ENCODE data around the gene SMG6. TPM values are rescaled to one million over a fixed set of nuclear protein-coding genes. Genes with fewer than 3 reads are reported as not detected.

Gene SMG6
- total RNA-seq, 2 donors from 2014 or later = 39.0 to 52.8 TPM

DNA sequence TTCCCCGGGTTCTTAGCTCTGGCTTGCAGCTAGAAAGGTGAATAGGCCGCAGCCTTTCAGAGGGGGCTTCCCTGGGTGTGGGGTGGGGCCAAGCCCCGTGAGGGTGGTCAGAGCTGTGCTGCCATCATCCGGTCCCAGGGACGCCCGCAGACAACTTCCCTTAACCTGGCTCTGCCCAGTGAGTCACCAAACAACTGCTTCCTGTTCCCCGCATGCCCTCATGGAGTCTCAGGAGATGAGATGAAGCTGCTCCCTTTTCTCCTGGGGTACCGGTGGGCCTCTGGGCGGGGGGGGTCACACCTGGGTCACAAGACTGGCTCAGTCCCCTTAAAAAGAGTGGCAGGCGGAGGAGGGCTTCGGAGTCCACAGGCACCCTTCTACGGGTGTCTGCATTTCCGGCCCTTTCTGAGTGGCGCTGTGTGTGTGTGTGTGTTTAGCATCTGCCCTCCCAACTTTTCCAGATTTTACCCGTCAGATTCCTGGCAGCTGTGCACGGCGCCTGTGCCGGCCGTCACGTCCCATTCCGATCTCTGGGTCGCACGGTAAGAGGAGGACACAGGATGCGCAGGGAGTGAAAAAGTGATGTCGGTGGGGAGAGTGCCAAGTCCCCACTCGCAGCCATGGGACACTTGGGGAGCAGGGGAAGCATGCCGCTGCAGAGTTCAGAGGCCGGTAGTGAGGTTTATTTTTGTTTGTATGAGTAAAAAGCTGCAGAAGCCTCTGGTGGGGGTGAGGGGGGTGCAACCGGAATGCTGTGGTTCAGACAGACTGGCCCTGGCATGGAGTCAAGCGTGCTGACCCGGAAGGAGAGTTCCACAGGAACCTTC, 231.9 kb downstream of the SMG6 start:
- Mint-ChIP-seq H3K4me3 (peak overlapping the region; percentile 79), H3K27me3 (no peaks in the 10 kb centered on the region), H3K36me3 (ENCODE audit: low read depth) (peaks cover 81% of the 10 kb centered on the region), H3K9me3 (no peaks in the 10 kb centered on the region), H3K27ac (peak overlapping the region; percentile 92), H3K4me1 (peaks cover 25% of the 10 kb centered on the region)
- no peak for ATAC-seq (replicated peaks)

DNA sequence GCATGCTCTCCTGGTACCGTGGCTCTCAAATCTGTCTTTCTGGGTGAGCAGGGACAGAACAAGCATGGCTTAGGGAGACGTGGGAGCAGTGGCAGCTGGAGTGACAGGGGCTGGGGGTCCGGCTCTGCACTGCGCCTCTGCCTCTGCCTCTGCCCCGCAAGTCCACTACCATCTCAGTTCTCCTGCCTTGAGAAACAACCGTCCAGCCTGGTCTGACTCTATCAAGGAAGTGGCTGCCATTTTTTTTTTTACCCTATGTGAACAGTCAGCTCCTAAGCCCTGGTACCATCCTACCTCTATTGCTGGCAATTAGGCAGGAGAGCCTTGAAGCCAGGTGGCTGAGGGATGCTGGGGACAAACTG, 232.6 kb downstream of the SMG6 start:
- Mint-ChIP-seq H3K36me3 (ENCODE audit: low read depth) (peaks cover 81% of the 10 kb centered on the region), H3K27me3 (no peaks in the 10 kb centered on the region), H3K4me1 (peaks cover 28% of the 10 kb centered on the region), H3K27ac (peak overlapping the region; percentile 92), H3K4me3 (peak overlapping the region; percentile 79), H3K9me3 (no peaks in the 10 kb centered on the region)
- no peak for ATAC-seq (replicated peaks)

DNA sequence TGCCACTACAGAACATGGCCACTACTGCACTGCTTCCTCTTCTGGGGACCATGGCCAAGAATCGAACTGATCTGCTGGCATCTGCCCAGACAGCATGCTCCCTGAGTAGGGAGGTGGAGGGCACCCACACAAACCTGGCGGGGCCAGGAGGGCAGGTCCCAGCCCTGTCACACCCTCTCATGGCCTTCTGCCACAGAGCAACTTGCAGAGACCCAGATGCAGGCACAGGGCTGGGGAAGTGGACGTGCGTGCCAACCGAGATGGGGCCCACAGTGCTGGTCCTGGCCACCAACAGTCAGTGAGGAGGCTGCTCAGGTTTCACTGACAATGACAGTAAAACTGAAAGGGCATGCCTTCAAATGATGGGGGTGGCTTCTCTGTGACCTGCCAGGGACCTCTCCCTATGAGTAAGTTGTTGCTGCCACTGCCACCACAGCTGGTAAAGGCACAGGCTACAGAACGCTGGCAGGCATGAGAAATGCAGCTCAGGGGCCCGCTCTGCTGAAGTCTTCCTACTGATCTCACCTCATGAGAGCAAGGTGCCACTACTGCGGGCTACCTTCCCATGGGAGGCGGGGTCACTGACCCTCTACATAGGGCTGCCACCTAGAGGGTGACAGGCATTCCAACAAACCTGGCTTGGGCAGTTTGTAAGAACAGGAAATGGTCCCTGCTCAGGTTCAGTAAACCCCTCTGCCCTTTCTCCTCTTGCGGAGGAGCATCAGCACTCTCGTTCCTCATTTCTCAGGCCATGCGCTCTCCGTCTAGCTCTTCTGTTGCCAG, 233.2 kb downstream of the SMG6 start:
- peak; percentile 92 for ATAC-seq (replicated peaks)
- Mint-ChIP-seq H3K9me3 (no peaks in the 10 kb centered on the region), H3K27me3 (no peaks in the 10 kb centered on the region), H3K36me3 (ENCODE audit: low read depth) (peaks cover 85% of the 10 kb centered on the region), H3K27ac (peak overlapping the region; percentile 92), H3K4me3 (peak overlapping the region; percentile 79), H3K4me1 (peaks cover 28% of the 10 kb centered on the region)

DNA sequence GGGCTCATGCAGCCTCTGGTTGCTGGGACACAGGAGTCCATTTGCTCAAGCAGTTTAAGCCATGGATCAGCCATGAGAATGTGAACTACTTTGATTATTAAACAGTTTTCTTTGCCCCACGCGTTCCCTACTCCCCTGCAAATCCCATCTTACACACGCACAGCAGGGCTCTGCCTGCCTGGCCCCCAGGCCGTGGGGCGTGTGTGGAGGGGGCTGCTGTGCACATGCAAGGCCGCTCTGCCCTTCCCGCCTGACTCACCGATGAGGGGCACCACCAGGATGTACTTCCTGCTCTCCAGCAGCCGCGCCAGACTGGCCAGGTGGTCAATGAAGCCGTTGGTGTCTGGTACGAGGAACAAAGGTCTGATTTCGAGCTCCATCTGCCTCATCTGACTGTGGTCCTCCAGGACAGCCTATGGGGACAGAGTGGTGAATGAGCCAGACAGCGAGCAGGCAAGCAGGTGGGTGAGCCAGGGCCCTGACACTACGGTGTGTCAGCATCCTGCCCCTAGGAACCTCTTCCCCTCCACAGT, 235.0 kb downstream of the SMG6 start:
- H3K27ac Mint-ChIP-seq = peak overlapping the region; percentile 92
- no peaks in the 10 kb centered on the region for H3K9me3 Mint-ChIP-seq
- ATAC-seq (replicated peaks) = peak; percentile 26
- H3K4me3 Mint-ChIP-seq = peak overlapping the region; percentile 79
- H3K4me1 Mint-ChIP-seq = peaks cover 39% of the 10 kb centered on the region
- no peaks in the 10 kb centered on the region for H3K27me3 Mint-ChIP-seq
- H3K36me3 Mint-ChIP-seq (ENCODE audit: low read depth) = peaks cover 93% of the 10 kb centered on the region

DNA sequence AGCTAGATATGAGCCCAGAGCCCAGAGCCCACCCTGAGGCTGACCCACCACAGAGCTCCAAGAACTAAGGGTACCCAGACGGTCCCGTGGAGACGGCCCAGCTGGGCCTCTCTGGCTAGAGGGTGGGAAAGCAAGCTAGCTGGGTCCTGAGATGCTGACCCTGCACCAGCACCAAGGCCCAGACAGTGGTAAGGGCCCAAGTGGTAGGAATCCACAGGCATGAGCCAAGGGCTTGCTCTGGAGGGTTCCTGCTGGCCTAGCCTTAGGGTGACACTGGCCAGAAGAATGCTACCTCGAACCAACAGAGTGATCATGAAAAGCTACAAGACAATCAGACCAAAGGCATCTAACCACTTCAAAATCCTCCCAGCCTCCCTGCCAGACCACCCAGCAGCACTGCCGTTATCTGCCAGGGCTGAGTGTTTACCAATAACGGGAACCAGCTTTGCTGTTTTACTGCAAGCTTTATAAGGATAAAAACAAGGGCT, 235.5 kb downstream of the SMG6 start:
- no peak for ATAC-seq (replicated peaks)
- H3K27ac Mint-ChIP-seq = no peak overlapping the region
- H3K36me3 Mint-ChIP-seq (ENCODE audit: low read depth) = peaks cover 97% of the 10 kb centered on the region
- H3K4me1 Mint-ChIP-seq = peaks cover 39% of the 10 kb centered on the region
- no peaks in the 10 kb centered on the region for H3K9me3 Mint-ChIP-seq
- H3K27me3 Mint-ChIP-seq = no peaks in the 10 kb centered on the region
- H3K4me3 Mint-ChIP-seq = peak overlapping the region; percentile 79

DNA sequence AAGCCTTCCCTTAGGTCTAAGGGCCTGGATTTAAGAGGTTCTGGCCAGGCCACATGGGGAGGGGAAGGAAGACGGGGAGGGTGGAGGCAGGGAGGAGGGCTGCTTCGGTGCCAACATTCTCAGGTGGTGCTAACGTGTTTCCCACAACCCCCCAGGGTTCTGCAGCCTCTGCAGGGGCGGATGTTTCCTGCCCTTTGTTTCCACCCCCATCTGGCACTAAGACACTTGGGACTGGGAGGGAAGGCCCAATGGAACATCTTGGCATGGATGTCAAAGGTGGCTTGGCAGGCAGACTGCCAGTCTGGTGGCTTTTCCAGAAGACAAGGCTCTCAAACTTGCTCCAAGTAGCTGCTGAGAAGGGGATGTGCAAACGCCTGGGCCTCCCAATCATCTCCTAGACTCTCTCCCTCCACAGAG, 236.0 kb downstream of the SMG6 start:
- H3K27ac Mint-ChIP-seq = no peak overlapping the region
- H3K9me3 Mint-ChIP-seq = no peaks in the 10 kb centered on the region
- no peaks in the 10 kb centered on the region for H3K27me3 Mint-ChIP-seq
- peaks cover 97% of the 10 kb centered on the region for H3K36me3 Mint-ChIP-seq (ENCODE audit: low read depth)
- ATAC-seq (replicated peaks) = no peak
- peaks cover 39% of the 10 kb centered on the region for H3K4me1 Mint-ChIP-seq
- H3K4me3 Mint-ChIP-seq = peak overlapping the region; percentile 79

DNA sequence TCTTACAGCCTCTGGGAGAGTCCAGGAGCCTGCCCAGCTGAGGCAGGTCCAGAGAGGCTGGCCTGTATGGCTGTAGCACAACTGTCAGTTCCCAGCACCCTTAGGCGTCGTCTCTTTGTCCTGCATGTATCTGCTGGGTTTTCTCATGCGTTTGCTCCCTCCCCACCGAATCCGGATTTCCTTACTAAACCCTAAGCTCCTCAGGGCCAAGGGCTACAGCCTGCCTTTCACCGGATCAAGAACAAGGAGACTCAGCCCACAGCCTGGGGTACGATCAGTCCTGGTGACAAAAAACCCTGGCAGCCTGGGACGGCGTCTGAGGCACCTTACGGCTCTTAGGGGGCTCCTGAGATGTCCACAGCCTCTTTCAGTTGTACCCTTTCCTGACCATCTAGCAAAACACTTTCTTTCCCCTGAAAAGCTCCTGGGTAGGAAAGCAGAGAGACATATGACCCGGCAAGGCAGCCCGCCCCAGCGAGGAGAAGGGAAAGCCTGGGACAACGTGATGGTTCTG, 236.5 kb downstream of the SMG6 start:
- Mint-ChIP-seq H3K27me3 (no peaks in the 10 kb centered on the region), H3K27ac (no peak overlapping the region), H3K36me3 (ENCODE audit: low read depth) (peaks cover 97% of the 10 kb centered on the region), H3K9me3 (no peaks in the 10 kb centered on the region), H3K4me1 (peaks cover 39% of the 10 kb centered on the region), H3K4me3 (no peak overlapping the region)
- ATAC-seq (replicated peaks) = no peak

DNA sequence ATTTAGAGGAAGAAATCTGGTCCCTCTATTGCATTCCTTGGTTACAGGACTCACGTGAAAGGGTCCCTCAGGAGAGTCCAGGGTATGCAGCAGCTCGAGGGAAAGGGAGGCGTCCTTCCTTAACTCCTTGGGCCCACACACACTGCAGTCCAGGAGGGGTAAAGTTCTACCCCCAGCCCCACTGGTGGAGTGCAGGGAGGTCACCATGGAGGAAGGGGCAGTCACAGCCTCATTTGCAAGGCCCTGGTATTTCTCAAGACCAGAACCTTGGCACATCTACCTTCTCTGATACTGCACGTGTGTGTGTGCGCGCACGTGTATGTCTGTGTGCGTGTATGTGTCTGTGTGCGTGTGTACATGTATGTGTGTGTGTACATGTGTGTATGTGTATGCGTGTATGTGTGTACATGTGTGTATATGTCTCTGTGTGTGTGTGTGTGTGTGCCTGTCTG, 237.6 kb downstream of the SMG6 start:
- Mint-ChIP-seq H3K27me3 (no peaks in the 10 kb centered on the region), H3K27ac (no peak overlapping the region), H3K4me1 (peaks cover 35% of the 10 kb centered on the region), H3K9me3 (no peaks in the 10 kb centered on the region), H3K36me3 (ENCODE audit: low read depth) (peaks cover 97% of the 10 kb centered on the region), H3K4me3 (no peak overlapping the region)
- no peak for ATAC-seq (replicated peaks)

DNA sequence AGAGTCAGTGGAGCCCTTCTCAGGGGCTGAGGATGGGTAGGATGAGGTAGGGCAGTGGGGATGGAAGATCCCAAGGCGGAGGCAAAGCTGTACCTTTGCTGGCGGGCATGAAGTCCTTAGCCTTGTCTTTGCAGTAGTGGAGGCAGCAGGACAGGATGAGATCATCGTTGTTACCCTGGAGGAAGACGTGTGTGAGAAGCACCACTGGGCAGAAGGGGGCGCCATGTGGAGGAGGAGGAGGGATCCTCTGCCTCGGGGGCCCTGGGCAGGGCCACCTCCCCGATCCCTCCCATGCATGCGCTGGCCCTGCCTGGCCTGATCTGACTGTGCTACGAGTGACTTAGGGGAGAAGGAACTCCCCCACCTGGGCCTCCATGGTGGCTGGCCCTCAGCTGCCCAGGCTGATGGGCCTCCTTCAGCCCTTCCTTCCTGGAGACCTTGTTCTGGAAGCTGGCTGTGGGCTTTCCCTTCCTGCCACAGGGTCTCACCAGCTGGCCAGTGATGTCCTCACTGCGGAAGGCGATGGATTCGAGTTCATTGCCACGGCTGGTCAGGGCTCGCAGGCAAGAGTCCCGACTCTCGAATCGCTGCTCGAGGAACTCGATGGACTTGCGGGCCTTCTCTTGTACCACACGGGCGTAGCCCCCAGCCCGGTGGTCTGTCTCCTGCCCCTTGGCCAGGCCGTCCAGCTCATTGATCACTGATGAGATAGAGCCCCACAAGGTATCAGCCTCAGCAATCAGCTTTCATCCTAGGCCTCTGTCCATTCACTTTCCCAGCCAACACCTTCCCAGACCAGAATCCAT, 238.4 kb downstream of the SMG6 start:
- ATAC-seq (replicated peaks) = peak; percentile 56
- H3K27ac Mint-ChIP-seq = peak overlapping the region; percentile 61
- peak overlapping the region; percentile 10 for H3K4me3 Mint-ChIP-seq
- H3K36me3 Mint-ChIP-seq (ENCODE audit: low read depth) = peaks cover 100% of the 10 kb centered on the region
- H3K27me3 Mint-ChIP-seq = no peaks in the 10 kb centered on the region
- no peaks in the 10 kb centered on the region for H3K9me3 Mint-ChIP-seq
- peaks cover 30% of the 10 kb centered on the region for H3K4me1 Mint-ChIP-seq

DNA sequence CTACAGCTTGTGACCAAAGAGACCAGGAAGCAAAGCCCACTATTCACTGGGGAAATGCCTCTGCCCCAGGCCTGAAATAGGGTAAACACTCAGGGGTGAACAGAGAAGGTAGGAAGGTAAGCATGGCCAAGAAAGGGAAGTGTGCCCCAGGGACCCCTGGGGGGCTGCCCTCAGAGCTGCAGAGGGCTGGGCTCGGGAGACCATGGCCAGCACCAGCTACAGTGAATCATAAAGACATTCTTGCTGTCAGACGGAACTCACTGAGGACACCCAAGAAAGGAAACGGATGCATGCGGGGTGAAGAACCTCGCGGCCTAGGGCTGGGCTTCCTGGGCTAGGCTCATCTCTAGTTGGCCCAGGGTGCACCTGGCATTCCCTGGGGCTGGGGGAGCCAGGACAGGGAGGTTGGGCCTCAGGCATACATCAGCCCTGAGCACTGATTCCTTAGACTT, 239.0 kb downstream of the SMG6 start:
- peaks cover 23% of the 10 kb centered on the region for H3K4me1 Mint-ChIP-seq
- H3K27ac Mint-ChIP-seq = peak overlapping the region; percentile 61
- H3K36me3 Mint-ChIP-seq (ENCODE audit: low read depth) = peaks cover 100% of the 10 kb centered on the region
- peak overlapping the region; percentile 10 for H3K4me3 Mint-ChIP-seq
- peaks cover 1% of the 10 kb centered on the region for H3K27me3 Mint-ChIP-seq
- ATAC-seq (replicated peaks) = no peak
- no peaks in the 10 kb centered on the region for H3K9me3 Mint-ChIP-seq

DNA sequence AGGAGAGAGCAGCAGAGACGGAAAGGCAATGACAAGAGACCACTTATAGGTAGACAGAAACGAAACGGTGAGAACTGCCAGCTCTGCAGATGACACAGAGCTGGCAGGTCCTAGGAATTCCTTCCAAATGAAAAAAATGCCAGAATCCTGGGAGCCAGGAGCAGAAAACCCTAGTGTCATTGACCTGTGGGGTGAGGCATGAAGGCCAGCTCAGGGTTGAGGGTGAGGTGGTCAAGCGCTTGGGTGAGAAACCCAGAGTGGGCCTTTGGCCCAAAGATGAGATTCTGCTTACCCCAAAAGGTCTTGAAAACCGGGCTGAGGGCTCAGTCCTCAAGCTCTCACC, 239.5 kb downstream of the SMG6 start:
- peaks cover 100% of the 10 kb centered on the region for H3K36me3 Mint-ChIP-seq (ENCODE audit: low read depth)
- H3K27me3 Mint-ChIP-seq = peaks cover 4% of the 10 kb centered on the region
- peaks cover 21% of the 10 kb centered on the region for H3K4me1 Mint-ChIP-seq
- peak overlapping the region; percentile 61 for H3K27ac Mint-ChIP-seq
- ATAC-seq (replicated peaks) = no peak
- no peaks in the 10 kb centered on the region for H3K9me3 Mint-ChIP-seq
- no peak overlapping the region for H3K4me3 Mint-ChIP-seq

DNA sequence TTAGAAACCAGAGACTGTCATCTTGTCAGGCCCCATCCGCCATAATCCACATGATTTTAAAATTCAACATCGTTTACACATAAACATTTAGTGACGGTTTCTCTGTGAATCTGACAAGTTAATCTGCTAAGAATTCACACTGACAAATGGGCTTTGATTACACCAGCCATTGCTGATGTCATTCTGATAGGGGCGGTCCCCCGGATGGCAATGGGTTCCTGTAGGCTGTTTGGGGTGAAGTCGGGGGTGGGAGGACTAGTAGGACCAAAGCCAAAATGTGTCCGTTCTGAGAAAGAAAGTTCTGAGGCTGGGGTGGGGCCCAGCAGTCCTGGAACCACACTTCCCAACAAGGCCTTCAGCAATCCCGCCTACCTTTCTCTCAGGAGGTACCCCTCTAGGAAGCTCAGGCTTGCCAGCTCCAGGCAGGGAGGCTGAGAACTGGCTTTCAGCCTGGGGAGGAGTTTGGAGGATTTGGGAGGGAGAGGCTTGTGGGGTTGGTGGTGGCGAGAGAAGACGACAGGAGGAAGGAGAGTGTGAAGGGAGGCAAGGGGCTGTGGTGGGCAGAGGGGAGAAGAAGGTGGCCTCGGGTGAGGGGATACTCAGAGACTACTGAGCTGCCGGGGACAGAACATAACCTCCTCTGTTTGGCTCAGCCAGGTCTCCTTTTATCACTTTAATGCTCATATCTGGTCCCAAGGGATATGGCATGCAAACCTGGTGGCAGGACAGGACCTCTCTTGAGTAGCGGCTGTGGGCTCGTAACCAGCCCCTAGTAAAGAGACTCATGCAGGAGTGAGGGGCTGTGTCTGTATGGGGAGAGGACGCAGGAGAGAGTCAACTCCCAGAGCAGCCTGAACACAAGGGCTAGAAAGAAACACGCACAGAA, 240.1 kb downstream of the SMG6 start:
- H3K27ac Mint-ChIP-seq = no peak overlapping the region
- H3K36me3 Mint-ChIP-seq (ENCODE audit: low read depth) = peaks cover 95% of the 10 kb centered on the region
- H3K27me3 Mint-ChIP-seq = peaks cover 4% of the 10 kb centered on the region
- H3K4me3 Mint-ChIP-seq = no peak overlapping the region
- no peak for ATAC-seq (replicated peaks)
- peaks cover 15% of the 10 kb centered on the region for H3K4me1 Mint-ChIP-seq
- H3K9me3 Mint-ChIP-seq = no peaks in the 10 kb centered on the region

DNA sequence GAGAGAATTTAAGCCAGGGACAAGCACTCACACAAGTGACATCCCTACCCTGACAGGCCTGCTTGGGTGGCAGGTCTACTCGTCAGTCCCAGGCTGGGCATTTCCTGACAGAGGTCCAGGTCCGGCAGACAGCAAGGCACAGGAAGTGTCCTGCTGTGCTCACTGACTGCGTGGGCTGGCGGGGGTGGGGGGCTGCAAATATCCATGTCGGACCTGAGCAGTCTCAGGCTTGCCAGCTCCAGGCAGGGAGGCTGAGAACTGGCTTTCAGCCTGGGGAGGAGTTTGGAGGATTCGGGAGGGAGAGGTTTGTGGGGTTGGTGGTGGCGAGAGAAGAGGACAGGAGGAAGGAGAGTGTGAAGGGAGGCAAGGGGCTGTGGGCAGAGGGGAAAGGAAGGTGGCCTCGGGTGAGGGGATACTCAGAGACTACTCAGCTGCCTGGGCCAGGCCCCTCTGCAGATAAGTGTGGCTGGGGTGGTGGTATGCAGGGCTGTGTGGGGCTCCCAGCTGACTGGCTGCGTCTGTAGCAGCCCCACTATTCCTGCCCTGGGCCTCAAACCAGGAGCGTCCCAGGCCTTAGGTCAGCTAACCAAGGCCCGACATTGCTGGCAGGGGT, 240.9 kb downstream of the SMG6 start:
- H3K27ac Mint-ChIP-seq = no peak overlapping the region
- H3K4me3 Mint-ChIP-seq = no peak overlapping the region
- peaks cover 14% of the 10 kb centered on the region for H3K4me1 Mint-ChIP-seq
- no peaks in the 10 kb centered on the region for H3K9me3 Mint-ChIP-seq
- no peak for ATAC-seq (replicated peaks)
- H3K36me3 Mint-ChIP-seq (ENCODE audit: low read depth) = peaks cover 95% of the 10 kb centered on the region
- peaks cover 4% of the 10 kb centered on the region for H3K27me3 Mint-ChIP-seq

Measured in activated T-helper 17 cell treated with anti-CD3 and anti-CD28 coated beads, Interleukin-2, amount 50 U/mL, for 72 hours (primary cell).